NT2/D1 (cell line): ENCODE results near the gene SMOC2.
"Not testable (repeated sequence)": the region's sequence is repeated elsewhere in the genome, so short reads cannot be mapped to it uniquely, and the experiment has no call there.

Experiments
- DNase-seq: peaks from one replicate; pipeline ENCODE4 v3.0.0-alpha.2; 2011; ENCODE audit warnings: low read depth, low spot score
- H3K27me3 ChIP-seq: 2 replicates; pipeline ENCODE4 v1.6.0; 2011; ENCODE audit warnings: mild to moderate bottlenecking; ENCODE audit not compliant: insufficient read length, insufficient read depth
- H3K36me3 ChIP-seq: 2 replicates; pipeline ENCODE4 v1.6.1; 2011; ENCODE audit warnings: mild to moderate bottlenecking, low read length, mixed read lengths; ENCODE audit not compliant: insufficient read depth, insufficient read length
- H3K4me1 ChIP-seq: 2 replicates; pipeline ENCODE4 v1.5.1; 2011; ENCODE audit not compliant: insufficient read depth, insufficient read length
- H3K4me3 ChIP-seq: 2 replicates; pipeline ENCODE4 v1.5.1; 2011; ENCODE audit warnings: low read depth; ENCODE audit not compliant: insufficient read length
- H3K9ac ChIP-seq: 2 replicates; pipeline ENCODE4 v1.6.0; 2011; ENCODE audit warnings: low read depth; ENCODE audit not compliant: insufficient read length
- H3K9me3 ChIP-seq: 2 replicates; pipeline ENCODE4 v1.5.1; 2011; ENCODE audit warnings: mild to moderate bottlenecking, low read length; ENCODE audit not compliant: insufficient read depth
- SUZ12 ChIP-seq: IDR thresholded peaks from 2 replicates; pipeline ENCODE4 v1.6.1; 2011; ENCODE audit not compliant: insufficient read length, insufficient read depth; ENCODE audit errors: extremely low read depth
- YY1 ChIP-seq: IDR thresholded peaks from 2 replicates; pipeline ENCODE4 v1.6.1; 2011; ENCODE audit not compliant: insufficient read length, insufficient read depth
- ZNF274 ChIP-seq: IDR thresholded peaks from 2 replicates; pipeline ENCODE4 v1.6.1; 2011; ENCODE audit warnings: mild to moderate bottlenecking, low read depth, low read length

SMOC2 gene

DNA sequence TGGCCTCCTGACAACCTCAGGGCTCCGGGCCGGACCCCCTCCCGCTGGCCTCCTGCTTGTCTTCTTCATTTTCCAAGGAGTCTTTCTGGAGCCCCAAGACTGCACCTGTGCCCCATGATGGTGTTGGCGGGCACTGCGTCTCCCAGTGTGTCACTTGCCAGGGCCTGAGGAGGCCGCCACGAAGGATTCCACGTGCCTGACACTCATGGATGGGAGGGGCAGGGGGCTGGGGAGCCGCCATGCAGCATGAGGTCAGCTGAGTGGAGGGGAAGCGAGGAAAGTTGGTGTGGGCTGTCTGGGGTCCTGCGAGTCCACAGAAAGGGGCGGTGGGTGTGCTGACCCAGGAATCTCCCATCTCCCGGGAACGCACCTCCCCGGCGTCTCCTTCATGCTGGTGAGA lies 165.7 kb downstream of the SMOC2 start:
- TF ChIP-seq YY1 (no peak), SUZ12 (no peak), ZNF274 (no peak)
- Histone ChIP-seq H3K4me1 (no peaks in the 10 kb centered on the region), H3K9me3 (no peaks in the 10 kb centered on the region), H3K9ac (no peak overlapping the region), H3K36me3 (no peaks in the 10 kb centered on the region), H3K27me3 (no peaks in the 10 kb centered on the region), H3K4me3 (no peak overlapping the region)
- DNase-seq = no peak

DNA sequence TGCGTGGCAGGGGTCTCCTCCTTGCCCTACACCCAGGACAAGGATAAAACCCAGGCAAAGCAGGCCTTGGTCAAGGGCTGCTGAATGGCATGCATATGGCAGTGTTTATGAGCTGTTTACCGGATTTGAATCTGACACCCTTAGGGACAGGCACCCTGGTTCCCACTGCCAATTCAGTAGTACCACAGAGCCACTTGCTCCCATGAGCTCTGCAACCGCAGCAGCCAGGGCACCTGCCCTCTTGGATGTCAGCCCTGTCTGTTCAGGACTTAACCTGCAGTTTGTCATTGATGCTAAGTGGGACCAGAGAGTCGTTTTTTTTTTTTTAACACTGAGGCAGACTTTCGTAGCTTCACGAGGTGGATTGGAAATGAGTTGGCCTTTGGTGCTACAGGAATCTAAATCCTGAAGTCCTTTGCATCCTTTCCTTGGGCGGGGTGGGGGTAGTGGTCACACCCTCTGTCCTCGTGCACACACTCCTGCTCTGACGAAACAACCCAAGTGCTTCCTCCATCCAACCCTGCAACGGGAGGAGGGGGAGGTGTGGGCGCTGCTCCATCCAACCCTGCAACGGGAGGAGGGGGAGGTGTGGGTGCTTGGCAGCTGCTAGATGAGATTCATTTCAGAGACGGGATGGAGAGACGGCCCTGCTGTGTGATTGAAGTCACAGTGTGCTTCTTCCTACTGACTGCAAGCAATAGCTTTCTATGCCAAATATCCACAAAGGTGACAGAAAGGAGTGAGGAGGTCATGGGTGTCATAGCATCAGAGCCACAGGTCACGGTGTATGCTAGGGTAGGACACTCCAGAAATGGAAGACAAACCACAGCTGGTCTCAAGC lies 166.5 kb downstream of the SMOC2 start:
- Histone ChIP-seq H3K9ac (no peak overlapping the region), H3K4me3 (no peak overlapping the region), H3K4me1 (no peaks in the 10 kb centered on the region), H3K9me3 (no peaks in the 10 kb centered on the region), H3K36me3 (no peaks in the 10 kb centered on the region), H3K27me3 (no peaks in the 10 kb centered on the region)
- no peak for DNase-seq
- TF ChIP-seq ZNF274 (no peak), SUZ12 (no peak), YY1 (no peak)

DNA sequence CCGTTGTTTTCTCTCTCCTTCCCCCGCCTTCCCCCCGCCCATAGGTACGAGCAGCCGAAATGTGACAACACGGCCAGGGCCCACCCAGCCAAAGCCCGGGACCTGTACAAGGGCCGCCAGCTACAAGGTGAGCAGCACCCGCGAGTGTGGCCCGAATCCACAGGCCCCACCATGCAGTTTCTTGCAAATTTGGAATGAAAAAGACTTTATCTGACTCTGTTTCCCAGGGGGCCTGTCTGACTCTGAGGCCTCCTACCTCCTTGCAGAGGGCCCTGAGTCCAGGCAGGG lies 167.1 kb downstream of the SMOC2 start:
- no peaks in the 10 kb centered on the region for H3K27me3 ChIP-seq
- DNase-seq = no peak
- no peaks in the 10 kb centered on the region for H3K4me1 ChIP-seq
- no peaks in the 10 kb centered on the region for H3K9me3 ChIP-seq
- H3K36me3 ChIP-seq = no peaks in the 10 kb centered on the region
- no peak overlapping the region for H3K9ac ChIP-seq
- TF ChIP-seq ZNF274 (no peak), SUZ12 (no peak), YY1 (no peak)
- no peak overlapping the region for H3K4me3 ChIP-seq

DNA sequence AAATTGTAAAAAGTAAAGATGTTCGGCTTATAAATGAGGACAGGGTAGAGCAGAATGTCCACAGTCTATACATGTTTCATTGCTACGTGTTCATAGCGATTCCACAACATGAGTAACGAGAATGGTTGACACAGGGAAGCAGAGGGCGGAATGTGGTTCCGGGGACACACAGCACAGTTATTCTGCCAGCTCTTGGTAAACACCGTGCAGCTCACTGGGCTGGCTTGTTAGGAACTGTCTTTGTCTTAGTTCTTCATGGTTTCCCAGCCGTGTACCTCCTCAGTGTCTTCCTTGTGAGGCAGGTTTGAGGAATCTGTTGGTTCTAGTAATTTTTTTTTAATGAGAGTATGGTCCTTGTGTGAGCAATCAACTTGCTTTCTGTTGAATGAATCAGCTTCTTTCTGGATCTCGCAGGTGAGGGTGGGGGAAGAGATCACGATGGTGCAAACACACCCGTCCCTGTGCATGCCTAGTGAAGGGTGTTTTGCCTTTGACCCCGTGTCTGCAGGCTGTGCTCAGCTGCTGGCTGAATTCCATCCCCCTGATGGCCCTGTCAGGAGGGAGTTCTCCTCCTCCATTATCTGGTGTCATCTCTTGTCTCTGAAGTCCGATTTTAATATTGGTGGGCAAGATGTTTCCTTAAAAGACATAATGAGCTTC lies 168.2 kb downstream of the SMOC2 start:
- no peak for TF ChIP-seq SUZ12
- TF ChIP-seq YY1 = no peak
- no peak for TF ChIP-seq ZNF274
- no peak overlapping the region for H3K4me3 ChIP-seq
- no peaks in the 10 kb centered on the region for H3K9me3 ChIP-seq
- H3K36me3 ChIP-seq = no peaks in the 10 kb centered on the region
- H3K27me3 ChIP-seq = no peaks in the 10 kb centered on the region
- no peak for DNase-seq
- H3K4me1 ChIP-seq = no peaks in the 10 kb centered on the region
- no peak overlapping the region for H3K9ac ChIP-seq

DNA sequence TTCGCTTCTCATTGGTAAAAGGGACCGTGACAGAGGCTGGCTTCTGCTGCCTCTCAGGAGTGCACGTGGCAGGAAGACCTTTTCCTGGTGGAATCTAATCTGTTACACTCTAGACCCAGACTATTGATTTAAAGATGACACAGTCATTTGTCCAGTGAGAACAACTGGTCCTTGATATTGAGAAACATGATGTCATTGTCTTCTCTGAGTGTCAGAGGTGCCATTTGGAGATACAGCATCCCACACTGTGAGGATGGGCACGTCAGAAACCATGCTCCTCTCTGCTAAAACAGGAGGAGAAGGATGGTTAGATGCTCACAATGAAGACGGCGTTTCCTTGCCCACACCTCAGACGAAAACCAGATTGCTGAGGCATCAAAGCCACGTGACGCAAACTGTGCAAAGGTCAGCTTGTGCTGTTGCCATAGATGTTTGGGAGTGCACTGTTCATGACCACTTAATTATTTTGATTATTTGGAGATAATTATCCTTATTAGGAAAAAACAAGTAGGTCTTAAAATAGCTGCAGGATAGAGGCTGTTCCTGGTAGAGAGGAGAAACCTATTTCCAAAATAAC lies 169.0 kb downstream of the SMOC2 start:
- DNase-seq = no peak
- 0 out of 2 replicates have a peak, but pooled peaks cover 1% of the 10 kb centered on the region for H3K9me3 ChIP-seq
- H3K4me3 ChIP-seq = no peak overlapping the region
- TF ChIP-seq ZNF274 (no peak), YY1 (no peak), SUZ12 (no peak)
- no peaks in the 10 kb centered on the region for H3K36me3 ChIP-seq
- no peak overlapping the region for H3K9ac ChIP-seq
- no peaks in the 10 kb centered on the region for H3K4me1 ChIP-seq
- no peaks in the 10 kb centered on the region for H3K27me3 ChIP-seq

DNA sequence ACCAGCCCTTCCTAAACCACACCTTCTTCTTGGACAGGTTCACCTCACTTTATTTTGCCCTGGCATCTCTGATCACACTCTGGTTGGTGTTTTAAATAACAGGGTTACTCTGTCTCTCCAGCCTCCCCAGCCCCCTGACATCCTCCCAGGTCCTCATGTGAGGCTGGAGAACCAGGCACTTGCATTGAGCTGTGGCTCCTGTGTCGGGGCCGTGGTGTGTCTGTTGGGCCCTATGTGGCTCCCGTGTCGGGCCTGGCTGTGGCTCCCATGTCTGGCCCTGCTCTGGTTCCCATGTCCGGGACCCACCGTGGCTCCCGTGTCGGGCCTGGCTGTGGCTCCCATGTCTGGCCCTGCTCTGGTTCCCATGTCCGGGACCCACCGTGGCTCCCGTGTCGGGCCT lies 170.0 kb downstream of the SMOC2 start:
- not testable (repeated sequence) for H3K9ac ChIP-seq, H3K9me3 ChIP-seq, DNase-seq, H3K4me3 ChIP-seq, H3K4me1 ChIP-seq, H3K27me3 ChIP-seq, H3K36me3 ChIP-seq

DNA sequence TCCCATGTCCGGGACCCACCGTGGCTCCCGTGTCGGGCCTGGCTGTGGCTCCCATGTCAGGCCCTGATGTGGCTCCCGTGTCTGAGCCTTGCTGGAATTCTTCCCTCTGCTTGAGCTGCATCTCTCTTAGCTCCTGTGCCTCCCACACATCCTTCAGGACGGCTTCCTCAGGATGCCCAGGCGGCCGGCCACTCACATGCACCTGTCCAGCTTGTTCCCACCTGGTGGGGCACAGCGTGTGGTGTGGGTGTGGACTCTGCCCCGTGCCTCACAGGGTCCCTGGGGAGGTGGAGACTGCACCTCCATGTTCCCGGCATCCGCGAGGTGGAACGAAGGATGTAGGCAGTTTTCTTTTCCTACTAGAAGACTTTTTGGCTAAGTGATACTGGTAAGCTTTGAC lies 170.7 kb downstream of the SMOC2 start:
- H3K27me3 ChIP-seq = no peaks in the 10 kb centered on the region
- H3K36me3 ChIP-seq = no peaks in the 10 kb centered on the region
- H3K4me3 ChIP-seq = no peak overlapping the region
- DNase-seq = no peak
- no peak overlapping the region for H3K9ac ChIP-seq
- TF ChIP-seq ZNF274 (no peak), SUZ12 (no peak), YY1 (no peak)
- peaks cover 7% of the 10 kb centered on the region; the same call in 1 of the 2 replicates for H3K9me3 ChIP-seq
- no peaks in the 10 kb centered on the region for H3K4me1 ChIP-seq

DNA sequence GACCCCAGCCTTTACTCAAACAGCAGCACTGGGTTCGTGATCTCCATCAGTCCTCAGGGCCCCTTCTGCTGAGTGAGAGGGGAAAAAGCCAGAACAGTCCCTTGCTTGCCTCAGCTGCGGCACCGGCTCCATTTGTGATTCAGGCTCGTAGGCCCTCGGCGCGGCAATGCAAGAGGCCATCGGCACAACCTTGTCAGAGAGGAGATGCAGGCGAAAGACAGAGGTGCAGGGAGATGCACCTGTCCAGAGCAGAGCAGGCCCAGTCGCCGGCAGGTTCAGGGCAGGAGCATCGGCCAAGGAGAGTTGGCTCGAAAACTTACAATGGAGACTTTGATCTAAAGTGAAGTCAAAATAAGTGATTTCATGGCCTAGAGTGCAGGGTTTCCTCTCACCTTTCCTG lies 171.6 kb downstream of the SMOC2 start:
- Histone ChIP-seq H3K27me3 (no peaks in the 10 kb centered on the region), H3K36me3 (no peaks in the 10 kb centered on the region), H3K4me1 (no peaks in the 10 kb centered on the region), H3K9ac (no peak overlapping the region), H3K4me3 (no peak overlapping the region), H3K9me3 (peaks cover 7% of the 10 kb centered on the region; the same call in 1 of the 2 replicates)
- no peak for TF ChIP-seq SUZ12
- TF ChIP-seq YY1 = no peak
- no peak for TF ChIP-seq ZNF274
- no peak for DNase-seq
